Measurements from ENCODE around the gene NOP10. TPM values are rescaled to one million over a fixed set of nuclear protein-coding genes. Genes with fewer than 3 reads are reported as not detected.

The NOP10 gene
- total and polyA plus RNA-seq, 2 of the 8 experiments (the other 6 are each of a cell fraction or from before 2014, with no cell fraction given), result 285 to 981 TPM

- H3K18ac ChIP-seq (ENCODE audit: extremely low read depth, low read length), result no peak overlapping the region
- no peak overlapping the region for H3K4me3 ChIP-seq (ENCODE audit: extremely low read depth in 1 of 4, insufficient read depth in 2 of 4, low read depth in 3 of 4, low read length in 4 of 4)
- no peak overlapping the region for H2BK120ac ChIP-seq (replicated peaks; ENCODE audit: low read depth, low read length)
- no peak overlapping the region for H2BK20ac ChIP-seq (ENCODE audit: low read length)
- H2BK5ac ChIP-seq (ENCODE audit: low read depth, low read length), result no peak overlapping the region
- ChIA-PET CTCF (ENCODE audit: partially characterized antibody) (no interaction called here), POLR2A (ENCODE audit: partially characterized antibody) (interaction anchor here (1.5 kb wide), 1 partner anchor 8 kb away, joined by 5 read pairs; the partner anchor contains the start of genes NOP10 and NUTM1)
- no peaks in the 10 kb centered on the region for H3K9me3 ChIP-seq (ENCODE audit: insufficient read depth in 2 of 2, low read depth in 1 of 2, low read length in 1 of 2)
- H3K27me3 ChIP-seq (replicated peaks in 1 of 4; ENCODE audit: control insufficient read depth in 3 of 4, extremely low read depth in 1 of 4, insufficient read depth in 3 of 4, low read length in 3 of 4), result no peaks in the 10 kb centered on the region
- no peak overlapping the region for H2AFZ ChIP-seq (ENCODE audit: low read length)
- H3K36me3 ChIP-seq (ENCODE audit: control insufficient read depth in 2 of 4, insufficient read depth in 4 of 4, low read length in 3 of 4), result peaks cover 0 to 5% (median 0%) of the 10 kb centered on the region in 4 experiments; a peak in 1 of 8 replicates
- no peak for FAIRE-seq
- H2BK12ac ChIP-seq (ENCODE audit: low read depth, low read length), result no peak overlapping the region
- H3K23ac ChIP-seq (ENCODE audit: insufficient read length), result no peak overlapping the region
- H3K79me2 ChIP-seq (ENCODE audit: control insufficient read depth in 1 of 2, insufficient read depth in 2 of 2, low read length in 2 of 2), result no peaks in the 10 kb centered on the region
- H2AK5ac ChIP-seq (ENCODE audit: low read depth, low read length), result no peak overlapping the region
- H3K4me2 ChIP-seq (ENCODE audit: insufficient read depth in 1 of 2, low read depth in 2 of 2, low read length in 2 of 2), result no peak overlapping the region
- no peaks in the 10 kb centered on the region for H4K20me1 ChIP-seq (replicated peaks in 1 of 2; ENCODE audit: control insufficient read depth in 1 of 2, insufficient read depth in 2 of 2, low read length in 2 of 2)
- DNase-seq (ENCODE audit: low read depth in 1 of 2, low spot score in 2 of 2), result no peak
- no peak overlapping the region for H4K5ac ChIP-seq (ENCODE audit: insufficient read length, low read depth, low read length)
- H3K23me2 ChIP-seq (ENCODE audit: low read depth, low read length), result peaks cover 8% of the 10 kb centered on the region; the same call in 1 of the 2 replicates
- H2BK15ac ChIP-seq (ENCODE audit: low read length), result no peak overlapping the region
- H3K79me1 ChIP-seq (ENCODE audit: low read depth, low read length), result no peaks in the 10 kb centered on the region
- H3K9ac ChIP-seq (replicated peaks in 1 of 4; ENCODE audit: extremely low read depth in 1 of 4, low read depth in 3 of 4, low read length in 3 of 4), result no peak overlapping the region
- peaks cover 0 to 2% (median 0%) of the 10 kb centered on the region in 4 experiments; a peak in 2 of 7 replicates for H3K4me1 ChIP-seq (replicated peaks in 1 of 4; ENCODE audit: control insufficient read depth in 3 of 4, insufficient read depth in 4 of 4, low read length in 3 of 4)
- no peak overlapping the region for H3K14ac ChIP-seq (ENCODE audit: insufficient read length)
- H4K91ac ChIP-seq (replicated peaks; ENCODE audit: insufficient read length, low read length), result no peak overlapping the region
- no peak overlapping the region for H4K8ac ChIP-seq (ENCODE audit: extremely low read depth, insufficient read depth, low read length)
- H3K56ac ChIP-seq (replicated peaks; ENCODE audit: insufficient read length, low read depth, low read length), result no peak overlapping the region
- TF ChIP-seq CHD1 (IDR thresholded peaks at IDR 0.05; ENCODE audit: low read depth, low read length), result no peak
- TF ChIP-seq, protein P1, sequence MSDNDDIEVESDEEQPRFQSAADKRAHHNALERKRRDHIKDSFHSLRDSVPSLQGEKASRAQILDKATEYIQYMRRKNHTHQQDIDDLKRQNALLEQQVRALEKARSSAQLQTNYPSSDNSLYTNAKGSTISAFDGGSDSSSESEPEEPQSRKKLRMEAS (IDR thresholded peaks at IDR 0.05), result no peak
- no peak for TF ChIP-seq JUND (IDR thresholded peaks at IDR 0.05; ENCODE audit: low read length)
- no peak for TF ChIP-seq POLR2A (IDR thresholded peaks at IDR 0.05; ENCODE audit: control extremely low read depth in 1 of 2, low read depth in 2 of 2, low read length in 2 of 2)
- TF ChIP-seq SRF (IDR thresholded peaks at IDR 0.05; ENCODE audit: low read depth, low read length), result no peak
- TF ChIP-seq POLR2AphosphoS5 (IDR thresholded peaks at IDR 0.05; ENCODE audit: low read depth, low read length), result no peak
- no peak for TF ChIP-seq YY1 (IDR thresholded peaks at IDR 0.05; ENCODE audit: low read depth, low read length)
- no peak for TF ChIP-seq SP4 (IDR thresholded peaks at IDR 0.05; ENCODE audit: low read length)
- TF ChIP-seq JUN (IDR thresholded peaks at IDR 0.05; ENCODE audit: low read depth, low read length), result no peak
- TF ChIP-seq, protein P2, sequence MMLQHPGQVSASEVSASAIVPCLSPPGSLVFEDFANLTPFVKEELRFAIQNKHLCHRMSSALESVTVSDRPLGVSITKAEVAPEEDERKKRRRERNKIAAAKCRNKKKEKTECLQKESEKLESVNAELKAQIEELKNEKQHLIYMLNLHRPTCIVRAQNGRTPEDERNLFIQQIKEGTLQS (IDR thresholded peaks at IDR 0.05; ENCODE audit: insufficient read depth, low read depth, low read length), result no peak
- TF ChIP-seq TEAD4 (IDR thresholded peaks at IDR 0.05; ENCODE audit: low read depth, low read length), result no peak
- no peak for TF ChIP-seq SIRT6 (IDR thresholded peaks at IDR 0.05; ENCODE audit: low read length)
- WGBS, 2 experiments (ENCODE audit: extremely low coverage in 1 of 2, insufficient coverage in 1 of 2, insufficient read length in 1 of 2, insufficient replicate concordance in 2 of 2, low coverage in 1 of 2, low lambda C conversion rate in 2 of 2, missing lambda C conversion rate in 1 of 2), result 88% methylated on average over 4 of the region's 4 CpGs; no CpG with 5 or more reads in 1 of the 2 experiments
- no peak overlapping the region for H3K27ac ChIP-seq (ENCODE audit: low read depth, low read length)
- no peak overlapping the region for H3K4ac ChIP-seq (replicated peaks; ENCODE audit: insufficient read length, low read depth, low read length)
Observed at GRCh38 chr15:34334672-34335071, 8.3 kb downstream of the NOP10 start.

Data from H1 (cell line).